WI38 (cell line): ENCODE measurements around the gene CTNNA2.

ENCODE experiments used
- H3K4me3 ChIP-seq: 2 replicates; pipeline ENCODE4 v1.5.1; 2011; ENCODE audit warnings: low read depth, mild to moderate bottlenecking, control low read depth, low read length
- TF ChIP-seq, protein P1 (sequence below): IDR thresholded peaks from 2 replicates; pipeline ENCODE4 v1.5.1; 2012; ENCODE audit warnings: low read depth, mild to moderate bottlenecking, control low read depth, low read length

CTNNA2 gene

DNA sequence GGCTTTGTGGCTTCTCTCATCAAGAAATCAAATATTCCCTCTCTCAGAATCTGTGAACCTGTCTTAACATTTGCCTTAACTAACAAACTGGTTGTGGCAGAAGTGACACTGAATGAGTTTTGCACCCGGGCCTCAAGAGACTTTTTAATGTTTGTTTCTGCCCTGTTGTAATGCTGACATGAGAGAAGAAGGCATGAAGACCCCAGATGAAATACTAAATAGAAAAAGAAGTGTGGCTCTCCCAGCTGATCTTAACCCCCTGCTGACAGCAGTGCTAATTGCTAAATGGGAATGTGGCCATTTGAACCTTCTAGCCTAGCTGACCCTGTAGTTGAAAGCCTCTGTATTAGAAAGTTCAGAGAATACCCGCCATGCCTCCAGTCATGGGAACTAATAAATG lies 261.2 kb downstream of the CTNNA2 start:
- TF ChIP-seq, protein P1, sequence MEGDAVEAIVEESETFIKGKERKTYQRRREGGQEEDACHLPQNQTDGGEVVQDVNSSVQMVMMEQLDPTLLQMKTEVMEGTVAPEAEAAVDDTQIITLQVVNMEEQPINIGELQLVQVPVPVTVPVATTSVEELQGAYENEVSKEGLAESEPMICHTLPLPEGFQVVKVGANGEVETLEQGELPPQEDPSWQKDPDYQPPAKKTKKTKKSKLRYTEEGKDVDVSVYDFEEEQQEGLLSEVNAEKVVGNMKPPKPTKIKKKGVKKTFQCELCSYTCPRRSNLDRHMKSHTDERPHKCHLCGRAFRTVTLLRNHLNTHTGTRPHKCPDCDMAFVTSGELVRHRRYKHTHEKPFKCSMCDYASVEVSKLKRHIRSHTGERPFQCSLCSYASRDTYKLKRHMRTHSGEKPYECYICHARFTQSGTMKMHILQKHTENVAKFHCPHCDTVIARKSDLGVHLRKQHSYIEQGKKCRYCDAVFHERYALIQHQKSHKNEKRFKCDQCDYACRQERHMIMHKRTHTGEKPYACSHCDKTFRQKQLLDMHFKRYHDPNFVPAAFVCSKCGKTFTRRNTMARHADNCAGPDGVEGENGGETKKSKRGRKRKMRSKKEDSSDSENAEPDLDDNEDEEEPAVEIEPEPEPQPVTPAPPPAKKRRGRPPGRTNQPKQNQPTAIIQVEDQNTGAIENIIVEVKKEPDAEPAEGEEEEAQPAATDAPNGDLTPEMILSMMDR = no peak
- H3K4me3 ChIP-seq = no peak overlapping the region

DNA sequence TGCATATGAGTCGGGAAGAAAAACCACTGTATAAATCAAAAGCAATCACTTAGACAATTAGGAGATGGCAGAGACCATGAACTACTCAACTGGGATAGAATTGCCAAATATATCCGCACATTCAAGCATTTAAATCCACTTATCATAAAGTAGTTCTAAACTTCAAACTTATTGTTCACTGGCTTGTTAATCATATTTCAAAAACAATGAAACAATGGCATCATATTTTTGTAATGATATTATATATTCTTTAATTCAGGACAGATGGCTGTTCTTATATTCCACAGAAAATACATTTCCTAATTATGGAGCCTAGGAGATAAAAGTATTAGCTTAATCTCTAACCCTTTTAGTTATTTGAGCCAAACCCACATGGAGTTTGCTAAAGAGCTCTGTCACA lies 263.6 kb downstream of the CTNNA2 start:
- TF ChIP-seq, protein P1 = no peak
- H3K4me3 ChIP-seq = no peak overlapping the region

DNA sequence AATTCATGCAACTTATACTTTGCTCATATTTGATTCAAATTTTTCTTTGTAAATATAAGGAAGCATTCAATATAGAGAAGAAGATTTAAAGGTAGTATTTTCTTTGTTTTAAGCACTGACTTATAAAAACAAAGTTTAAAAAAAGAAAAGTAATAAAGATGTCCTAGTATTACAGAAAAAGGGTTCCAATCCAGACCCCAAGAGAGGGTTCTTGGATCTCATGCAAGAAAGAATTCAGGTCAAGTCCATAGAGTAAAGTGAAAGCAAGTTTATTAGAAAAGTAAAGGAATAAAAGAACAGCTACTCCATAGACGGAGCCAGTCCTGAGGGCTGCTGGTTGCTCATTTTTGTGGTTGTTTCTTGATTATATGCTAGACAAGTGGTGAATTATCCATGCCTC lies 267.9 kb downstream of the CTNNA2 start:
- TF ChIP-seq, protein P1 = no peak
- no peak overlapping the region for H3K4me3 ChIP-seq

DNA sequence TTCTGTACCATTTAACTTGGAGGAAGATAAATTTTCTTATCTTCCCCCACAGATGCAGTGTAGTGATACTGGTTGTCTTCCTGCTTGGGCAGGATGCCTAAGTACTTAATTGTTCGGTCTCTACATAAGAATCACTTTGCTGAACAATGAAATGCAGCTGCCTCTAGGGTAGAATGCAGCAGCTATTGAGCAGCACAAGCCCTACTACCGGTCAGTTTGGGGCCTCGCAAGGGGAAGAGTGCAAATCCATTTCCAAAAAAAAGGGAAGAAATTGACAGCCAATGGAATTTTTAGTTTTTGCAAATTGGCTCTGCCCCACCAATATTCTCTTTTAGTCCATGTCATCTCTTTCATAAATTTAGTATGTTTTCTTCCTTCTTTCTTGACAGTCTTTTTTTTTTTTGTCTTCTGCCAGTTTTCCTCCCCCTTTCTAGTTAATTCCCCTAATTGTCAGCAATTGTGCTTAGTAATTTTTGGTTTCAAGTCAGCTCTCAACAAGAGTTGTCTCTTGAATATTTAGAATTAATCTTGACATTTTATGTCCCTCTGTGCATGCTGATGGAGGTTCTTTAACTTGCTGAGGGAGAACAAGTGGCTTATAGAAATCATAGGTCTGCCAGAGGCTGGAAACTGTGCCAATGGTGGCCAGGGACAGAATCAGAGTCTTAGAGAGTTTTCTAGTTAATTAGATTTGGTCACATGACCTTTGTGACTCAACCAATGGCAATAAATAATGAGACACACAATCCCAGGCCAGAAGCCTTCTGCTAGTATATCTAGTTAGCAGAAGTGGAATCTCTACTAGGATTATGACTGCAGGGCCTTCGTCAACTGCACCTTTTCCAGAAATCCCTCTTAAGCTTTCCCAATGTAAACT lies 270.0 kb downstream of the CTNNA2 start:
- no peak overlapping the region for H3K4me3 ChIP-seq
- TF ChIP-seq, protein P1 = no peak

DNA sequence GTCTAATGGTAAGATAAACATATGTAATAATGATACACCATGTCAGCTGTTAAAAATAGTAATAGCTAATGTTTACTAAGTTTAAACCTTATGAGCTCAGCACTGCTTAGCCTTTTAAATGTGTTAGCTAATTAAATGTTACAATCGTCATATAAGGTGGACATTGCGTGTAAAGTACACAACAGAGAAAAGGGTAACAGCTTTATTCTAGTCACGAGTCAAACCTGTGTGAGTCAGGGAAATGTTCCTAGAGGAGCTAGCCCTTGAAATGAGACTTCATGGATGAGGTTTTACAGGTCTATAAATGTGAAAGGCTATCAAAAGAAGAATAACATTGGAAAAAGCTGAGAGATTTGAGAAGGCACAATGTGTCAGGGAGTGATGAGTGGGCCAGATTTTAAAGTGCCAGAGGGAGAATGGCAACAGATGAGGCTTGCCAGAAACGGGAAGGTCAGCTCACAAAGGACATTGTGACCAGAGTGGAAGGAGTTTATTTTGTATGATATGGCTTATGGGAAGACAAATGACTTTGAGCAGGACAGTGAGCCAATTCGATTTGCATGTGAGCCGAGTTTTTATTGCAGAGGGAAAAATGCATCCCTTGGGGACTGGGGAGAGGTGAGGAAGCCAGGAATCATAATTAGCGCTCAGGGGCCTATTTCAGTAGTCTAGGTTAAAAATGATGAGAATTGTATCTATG lies 276.3 kb downstream of the CTNNA2 start:
- TF ChIP-seq, protein P1 = no peak
- H3K4me3 ChIP-seq = no peak overlapping the region

DNA sequence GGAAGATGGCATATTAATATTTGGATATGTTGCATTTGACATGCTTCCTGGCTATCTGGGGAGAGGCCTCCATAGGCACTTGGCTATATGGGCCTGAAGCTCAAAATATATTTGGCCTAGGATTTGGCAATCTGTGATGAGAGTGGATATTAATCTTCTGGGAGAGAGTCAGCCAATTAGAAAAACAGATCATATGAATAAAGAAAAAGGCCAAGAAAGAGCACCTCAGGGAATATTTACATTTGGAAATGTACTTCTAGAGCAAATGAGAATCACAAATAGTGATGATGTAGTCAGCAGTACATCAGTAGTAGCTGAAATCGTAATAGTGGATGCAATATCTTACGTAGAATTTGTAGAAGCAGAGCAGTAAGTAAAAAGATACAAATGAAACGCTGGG lies 277.0 kb downstream of the CTNNA2 start:
- H3K4me3 ChIP-seq = no peak overlapping the region
- TF ChIP-seq, protein P1 = no peak

DNA sequence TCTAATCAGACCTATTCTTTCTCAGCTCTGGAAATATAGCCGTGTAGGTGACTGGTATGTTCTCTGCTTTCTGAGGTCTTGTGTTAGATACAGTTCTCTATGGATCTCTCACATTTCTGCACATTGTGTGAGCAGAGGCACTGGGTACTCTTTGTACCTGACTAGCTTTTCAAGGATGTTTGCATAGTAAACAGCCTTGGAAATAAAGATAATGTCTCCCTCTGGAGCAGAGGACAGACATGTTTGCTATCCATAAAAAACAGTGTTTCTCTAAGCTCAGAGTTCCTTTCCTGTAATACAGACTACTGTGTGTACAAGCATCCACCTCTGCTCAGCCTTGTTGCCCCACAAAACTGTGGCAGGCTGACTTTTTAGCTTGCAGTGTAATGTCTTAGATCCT lies 279.2 kb downstream of the CTNNA2 start:
- H3K4me3 ChIP-seq = no peak overlapping the region
- TF ChIP-seq, protein P1 = no peak
